Kidney (tissue), 14 donors: Measurements from ENCODE around the gene SPEG. TPM values are rescaled to one million over a fixed set of nuclear protein-coding genes. Genes with fewer than 3 reads are reported as not detected.

Experiments used
- DNase-seq, 5 donors: peaks; one replicate each; pipeline ENCODE4 v3.0.0-alpha.2; 2013 to 2020
- FAIRE-seq: peaks from 2 replicates; lab custom pipeline; 2012; peaks lifted over from hg19 to GRCh38; lab: Jason Lieb, UNC
- H3K27ac ChIP-seq, 2 donors: one replicate each; pipeline ENCODE4 v1.7.0; 2013; ENCODE audit warnings: low read depth in 2 of 2, low read length in 2 of 2, inconsistent platforms in 1 of 2
- H3K27me3 ChIP-seq: one replicate; pipeline ENCODE4 v1.7.1; 2013; ENCODE audit warnings: low read length, inconsistent platforms; ENCODE audit not compliant: control insufficient read depth, insufficient read depth
- H3K36me3 ChIP-seq, 3 donors: one replicate each; pipeline versions ENCODE4 v1.7.0 to v1.7.1; 2013; ENCODE audit warnings: low read length in 3 of 3, control low read depth in 1 of 3, inconsistent platforms in 1 of 3; ENCODE audit not compliant: insufficient read depth in 3 of 3, control insufficient read depth in 2 of 3
- H3K4me1 ChIP-seq, 3 donors: one replicate each; pipeline versions ENCODE4 v1.7.0 to v1.7.1; 2013; ENCODE audit warnings: low read length in 3 of 3, inconsistent platforms in 1 of 3, low read depth in 1 of 3; ENCODE audit not compliant: control insufficient read depth in 2 of 3, insufficient read depth in 2 of 3
- H3K4me3 ChIP-seq, 3 donors: one replicate each; pipeline versions ENCODE4 v1.7.0 to v1.8.1; 2013; ENCODE audit warnings: low read length in 3 of 3, control low read depth in 1 of 3, inconsistent platforms in 1 of 3
- H3K9ac ChIP-seq, 3 donors: one replicate each; pipeline versions ENCODE4 v1.7.0 to v1.7.1; 2013; ENCODE audit warnings: low read length in 3 of 3, control low read depth in 1 of 3, inconsistent platforms in 1 of 3
- H3K9me3 ChIP-seq, 3 donors: one replicate each; pipeline versions ENCODE4 v1.7.0 to v1.7.1; 2013; ENCODE audit warnings: low read length in 3 of 3, control low read depth in 1 of 3, inconsistent platforms in 1 of 3; ENCODE audit not compliant: control insufficient read depth in 2 of 3, insufficient read depth in 1 of 3
- CTCF ChIP-seq: IDR thresholded peaks from 3 replicates; pipeline ENCODE4 v1.5.1; 2012; ENCODE audit warnings: mild to moderate bottlenecking, moderate library complexity, borderline replicate concordance; ENCODE audit not compliant: insufficient read depth; ENCODE audit errors: extremely low read depth
- intact Hi-C: fragments of 100-400 bp; cut with DNase I; formaldehyde crosslinking; loops from one replicate; pipeline ENCODE4 v1.11.1; 2022
- polyA plus RNA-seq: library from polyadenylated mRNA; stranded (reverse); fragments of 350-450 nt; fragmentation: Illumina TruSeq; extraction: RNeasy Lipid Tissue Mini Kit (QIAGEN cat#74804); gene quantifications from one replicate; pipeline ENCODE4 v1.2.3, GENCODE V29; 2014; ENCODE audit warnings: low read depth, low replicate concordance; ENCODE audit not compliant: insufficient read depth
- total RNA-seq: library from RNA; stranded (reverse); fragmentation: NEBNext Ultra II Directional; extraction: Animal tissue kit (Norgen Biotek cat#: 25700); gene quantifications from one replicate; pipeline ENCODE4 v1.2.1, GENCODE V29; 2021
- donor health status: control.
- donor health status: control.
- donor health status: control.
- donor health status: control.
- donor health status: control.
- donor health status: DM: yes; HTN: yes; CAD: no.
- donor health status: Normal renal cell carcinoma (clear cell type).

Gene SPEG
- total and polyA plus RNA-seq, 2 donors from 2014 or later = 13.1 to 26.6 TPM

DNA sequence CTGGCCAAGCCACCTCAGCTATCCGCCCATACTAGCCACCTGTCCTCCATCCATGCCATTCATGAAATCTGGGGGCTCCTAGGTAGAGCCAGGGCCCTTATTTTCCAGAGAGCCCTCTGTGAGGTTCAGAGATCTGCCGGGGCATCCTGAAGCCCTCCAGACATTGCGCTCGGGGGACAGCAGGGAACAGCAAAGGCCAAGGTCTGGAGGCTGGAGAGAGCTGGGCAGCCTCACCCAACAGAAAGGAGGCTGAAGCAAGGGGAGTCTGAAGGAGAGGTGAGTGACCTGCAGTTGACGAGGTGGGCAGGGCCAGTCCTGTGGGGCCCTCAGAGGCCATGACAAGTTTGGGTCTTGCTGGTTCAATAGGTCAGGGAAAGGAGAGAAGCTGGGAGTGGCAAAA is 25.0 kb upstream of the SPEG start:
- no peaks in the 10 kb centered on the region for H3K4me1 ChIP-seq
- no peak overlapping the region for H3K27ac ChIP-seq
- H3K9me3 ChIP-seq = peaks cover 0 to 2% (median 0%) of the 10 kb centered on the region in 3 donors
- DNase-seq (peak in 1 of 5 donors; percentile 25), FAIRE-seq (no peak)
- no peaks in the 10 kb centered on the region for H3K36me3 ChIP-seq
- H3K9ac ChIP-seq = no peak overlapping the region
- no peaks in the 10 kb centered on the region for H3K27me3 ChIP-seq
- intact Hi-C loops = loop anchor here (10.0 kb wide), 1 partner anchor 125 kb away; no protein-coding TSS in a partner anchor
- no peak for TF ChIP-seq CTCF
- no peak overlapping the region for H3K4me3 ChIP-seq

- DNase-seq (peak in 1 of 5 donors; percentile 22), FAIRE-seq (no peak)
- Histone ChIP-seq H3K36me3 (no peaks in the 10 kb centered on the region), H3K4me1 (no peaks in the 10 kb centered on the region), H3K9me3 (peaks cover 0 to 2% (median 0%) of the 10 kb centered on the region in 3 donors), H3K27ac (no peak overlapping the region), H3K9ac (no peak overlapping the region), H3K27me3 (no peaks in the 10 kb centered on the region), H3K4me3 (no peak overlapping the region)
- intact Hi-C loops = no loop called here
- no peak for TF ChIP-seq CTCF
Measured at GRCh38 chr2:219410390-219410789, 24.3 kb upstream of the SPEG start.

DNA sequence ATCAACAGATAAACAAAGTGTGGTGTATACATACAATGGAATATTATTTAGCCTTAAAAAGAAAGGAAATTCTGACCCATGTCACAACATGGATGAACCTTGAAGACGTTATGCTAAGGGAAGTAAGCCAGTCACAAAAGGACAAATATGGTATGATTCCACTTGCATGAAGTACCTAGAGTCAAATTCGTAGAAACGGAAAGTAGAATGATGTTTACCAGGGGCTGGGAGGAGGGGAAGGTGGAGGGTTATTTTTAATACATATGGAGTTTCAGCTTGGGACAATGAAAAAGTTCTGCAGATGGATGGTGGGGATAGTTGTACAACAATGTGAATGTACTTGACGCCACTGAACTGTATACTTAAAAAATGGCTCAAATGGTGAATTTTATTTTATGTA is 19.8 kb upstream of the SPEG start:
- no peak overlapping the region for H3K4me3 ChIP-seq
- no peaks in the 10 kb centered on the region for H3K36me3 ChIP-seq
- no peak for TF ChIP-seq CTCF
- peaks cover 0 to 2% (median 0%) of the 10 kb centered on the region in 3 donors for H3K9me3 ChIP-seq
- intact Hi-C loops = no loop called here
- H3K4me1 ChIP-seq = no peaks in the 10 kb centered on the region
- no peaks in the 10 kb centered on the region for H3K27me3 ChIP-seq
- no peak overlapping the region for H3K27ac ChIP-seq
- H3K9ac ChIP-seq = no peak overlapping the region
- DNase-seq (no peak), FAIRE-seq (no peak)

- intact Hi-C loops = no loop called here
- Histone ChIP-seq H3K9me3 (peaks cover 0 to 2% (median 0%) of the 10 kb centered on the region in 3 donors), H3K4me1 (no peaks in the 10 kb centered on the region), H3K27me3 (no peaks in the 10 kb centered on the region), H3K4me3 (no peak overlapping the region), H3K36me3 (no peaks in the 10 kb centered on the region), H3K27ac (no peak overlapping the region), H3K9ac (no peak overlapping the region)
- DNase-seq (no peak), FAIRE-seq (no peak)
- no peak for TF ChIP-seq CTCF
Measured at GRCh38 chr2:219415580-219416234, 18.9 kb upstream of the SPEG start.
